Measurements from ENCODE around the gene KCNQ1OT1. TPM values are rescaled to one million over a fixed set of nuclear protein-coding genes. Genes with fewer than 3 reads are reported as not detected.

Gene KCNQ1OT1
- total RNA-seq = 6.8 TPM

- Histone ChIP-seq H3K9me3 (ENCODE audit: control insufficient read depth in 3 of 3, low read length in 3 of 3) (no peaks in the 10 kb centered on the region), H3K36me3 (ENCODE audit: control insufficient read depth in 3 of 3, insufficient read depth in 3 of 3, low read length in 3 of 3) (no peaks in the 10 kb centered on the region), H3K4me1 (ENCODE audit: control insufficient read depth in 3 of 3, insufficient read depth in 3 of 3, low read length in 3 of 3) (peaks cover 34 to 48% (median 36%) of the 10 kb centered on the region in 3 donors), H3K9ac (ENCODE audit: low read depth in 1 of 3, low read length in 3 of 3) (peak within 1 kb of the TSS; percentile 81 to 89 (median 85)), H3K4me3 (ENCODE audit: low read length in 3 of 3) (peak within 1 kb of the TSS; percentile 81 to 86 (median 85)), H3K27ac (ENCODE audit: low read depth, low read length) (peak within 1 kb of the TSS; percentile 95), H3K27me3 (ENCODE audit: control insufficient read depth in 3 of 3, insufficient read depth in 3 of 3, low read length in 3 of 3) (no peaks in the 10 kb centered on the region)
These were observed at the start of gene KCNQ1OT1 for GRCh38 chr11:2699531-2700414. KCNQ1OT1 (minus strand) TSS chr11:2699994.

- H3K9ac ChIP-seq (ENCODE audit: low read depth in 1 of 3, low read length in 3 of 3) = no peak overlapping the region
These were observed 49.2 kb upstream of the KCNQ1OT1 start for GRCh38 chr11:2748814-2749554.

GRCh38 chr11:2748061-2748813, 48.4 kb upstream of the KCNQ1OT1 start:
- no peaks in the 10 kb centered on the region for H3K9me3 ChIP-seq (ENCODE audit: control insufficient read depth in 3 of 3, low read length in 3 of 3)
- no peak overlapping the region for H3K27ac ChIP-seq (ENCODE audit: low read depth, low read length)
- H3K36me3 ChIP-seq (ENCODE audit: control insufficient read depth in 3 of 3, insufficient read depth in 3 of 3, low read length in 3 of 3) = no peaks in the 10 kb centered on the region
- H3K9ac ChIP-seq (ENCODE audit: low read depth in 1 of 3, low read length in 3 of 3) = no peak overlapping the region
- H3K4me3 ChIP-seq (ENCODE audit: low read length in 3 of 3) = no peak overlapping the region
- H3K27me3 ChIP-seq (ENCODE audit: control insufficient read depth in 3 of 3, insufficient read depth in 3 of 3, low read length in 3 of 3) = peaks cover 3 to 9% (median 4%) of the 10 kb centered on the region in 3 donors
- H3K4me1 ChIP-seq (ENCODE audit: control insufficient read depth in 3 of 3, insufficient read depth in 3 of 3, low read length in 3 of 3) = peaks cover 0 to 3% (median 0%) of the 10 kb centered on the region in 3 donors

More at GRCh38 chr11:2748814-2749554, 49.2 kb upstream of the KCNQ1OT1 start:
- H3K27me3 ChIP-seq (ENCODE audit: control insufficient read depth in 3 of 3, insufficient read depth in 3 of 3, low read length in 3 of 3) = peaks cover 3 to 12% (median 4%) of the 10 kb centered on the region in 3 donors
- H3K4me3 ChIP-seq (ENCODE audit: low read length in 3 of 3) = no peak overlapping the region
- H3K4me1 ChIP-seq (ENCODE audit: control insufficient read depth in 3 of 3, insufficient read depth in 3 of 3, low read length in 3 of 3) = peaks cover 0 to 3% (median 0%) of the 10 kb centered on the region in 3 donors
- H3K36me3 ChIP-seq (ENCODE audit: control insufficient read depth in 3 of 3, insufficient read depth in 3 of 3, low read length in 3 of 3) = no peaks in the 10 kb centered on the region
- H3K27ac ChIP-seq (ENCODE audit: low read depth, low read length) = no peak overlapping the region
- H3K9me3 ChIP-seq (ENCODE audit: control insufficient read depth in 3 of 3, low read length in 3 of 3) = peaks cover 0 to 1% (median 0%) of the 10 kb centered on the region in 3 donors

- H3K4me3 ChIP-seq (ENCODE audit: low read length in 3 of 3) = no peak overlapping the region
- H3K9me3 ChIP-seq (ENCODE audit: control insufficient read depth in 3 of 3, low read length in 3 of 3) = no peaks in the 10 kb centered on the region
- H3K36me3 ChIP-seq (ENCODE audit: control insufficient read depth in 3 of 3, insufficient read depth in 3 of 3, low read length in 3 of 3) = no peaks in the 10 kb centered on the region
- peaks cover 0 to 3% (median 0%) of the 10 kb centered on the region in 3 donors for H3K4me1 ChIP-seq (ENCODE audit: control insufficient read depth in 3 of 3, insufficient read depth in 3 of 3, low read length in 3 of 3)
- H3K27me3 ChIP-seq (ENCODE audit: control insufficient read depth in 3 of 3, insufficient read depth in 3 of 3, low read length in 3 of 3) = peaks cover 0 to 8% (median 3%) of the 10 kb centered on the region in 3 donors
- no peak overlapping the region for H3K9ac ChIP-seq (ENCODE audit: low read depth in 1 of 3, low read length in 3 of 3)
- no peak overlapping the region for H3K27ac ChIP-seq (ENCODE audit: low read depth, low read length)
These were observed 47.6 kb upstream of the KCNQ1OT1 start for GRCh38 chr11:2747248-2748027.

- Histone ChIP-seq H3K36me3 (ENCODE audit: control insufficient read depth in 3 of 3, insufficient read depth in 3 of 3, low read length in 3 of 3) (no peaks in the 10 kb centered on the region), H3K4me1 (ENCODE audit: control insufficient read depth in 3 of 3, insufficient read depth in 3 of 3, low read length in 3 of 3) (peaks cover 0 to 4% (median 3%) of the 10 kb centered on the region in 3 donors), H3K27me3 (ENCODE audit: control insufficient read depth in 3 of 3, insufficient read depth in 3 of 3, low read length in 3 of 3) (peaks cover 0 to 4% (median 3%) of the 10 kb centered on the region in 3 donors), H3K9me3 (ENCODE audit: control insufficient read depth in 3 of 3, low read length in 3 of 3) (no peaks in the 10 kb centered on the region), H3K4me3 (ENCODE audit: low read length in 3 of 3) (no peak overlapping the region), H3K9ac (ENCODE audit: low read depth in 1 of 3, low read length in 3 of 3) (no peak overlapping the region), H3K27ac (ENCODE audit: low read depth, low read length) (no peak overlapping the region)
These were observed 46.8 kb upstream of the KCNQ1OT1 start for GRCh38 chr11:2746401-2747247.

- Histone ChIP-seq H3K4me1 (ENCODE audit: control insufficient read depth in 3 of 3, insufficient read depth in 3 of 3, low read length in 3 of 3) (peaks cover 4 to 8% (median 6%) of the 10 kb centered on the region in 3 donors), H3K36me3 (ENCODE audit: control insufficient read depth in 3 of 3, insufficient read depth in 3 of 3, low read length in 3 of 3) (no peaks in the 10 kb centered on the region), H3K27me3 (ENCODE audit: control insufficient read depth in 3 of 3, insufficient read depth in 3 of 3, low read length in 3 of 3) (no peaks in the 10 kb centered on the region), H3K9ac (ENCODE audit: low read depth in 1 of 3, low read length in 3 of 3) (no peak overlapping the region), H3K4me3 (ENCODE audit: low read length in 3 of 3) (no peak overlapping the region), H3K27ac (ENCODE audit: low read depth, low read length) (no peak overlapping the region), H3K9me3 (ENCODE audit: control insufficient read depth in 3 of 3, low read length in 3 of 3) (no peaks in the 10 kb centered on the region)
These were observed 45.7 kb upstream of the KCNQ1OT1 start for GRCh38 chr11:2745511-2745910.

GRCh38 chr11:2744166-2744565, 44.4 kb upstream of the KCNQ1OT1 start:
- Histone ChIP-seq H3K9me3 (ENCODE audit: control insufficient read depth in 3 of 3, low read length in 3 of 3) (no peaks in the 10 kb centered on the region), H3K36me3 (ENCODE audit: control insufficient read depth in 3 of 3, insufficient read depth in 3 of 3, low read length in 3 of 3) (no peaks in the 10 kb centered on the region), H3K4me3 (ENCODE audit: low read length in 3 of 3) (no peak overlapping the region), H3K27ac (ENCODE audit: low read depth, low read length) (no peak overlapping the region), H3K9ac (ENCODE audit: low read depth in 1 of 3, low read length in 3 of 3) (peak overlapping the region in 1 of 3 donors; percentile 16), H3K4me1 (ENCODE audit: control insufficient read depth in 3 of 3, insufficient read depth in 3 of 3, low read length in 3 of 3) (peaks cover 4 to 8% (median 6%) of the 10 kb centered on the region in 3 donors), H3K27me3 (ENCODE audit: control insufficient read depth in 3 of 3, insufficient read depth in 3 of 3, low read length in 3 of 3) (no peaks in the 10 kb centered on the region)

GRCh38 chr11:2743427-2744110, 43.8 kb upstream of the KCNQ1OT1 start:
- no peaks in the 10 kb centered on the region for H3K36me3 ChIP-seq (ENCODE audit: control insufficient read depth in 3 of 3, insufficient read depth in 3 of 3, low read length in 3 of 3)
- H3K9ac ChIP-seq (ENCODE audit: low read depth in 1 of 3, low read length in 3 of 3) = no peak overlapping the region
- no peaks in the 10 kb centered on the region for H3K9me3 ChIP-seq (ENCODE audit: control insufficient read depth in 3 of 3, low read length in 3 of 3)
- H3K4me3 ChIP-seq (ENCODE audit: low read length in 3 of 3) = no peak overlapping the region
- H3K27ac ChIP-seq (ENCODE audit: low read depth, low read length) = no peak overlapping the region
- no peaks in the 10 kb centered on the region for H3K27me3 ChIP-seq (ENCODE audit: control insufficient read depth in 3 of 3, insufficient read depth in 3 of 3, low read length in 3 of 3)
- peaks cover 4 to 8% (median 6%) of the 10 kb centered on the region in 3 donors for H3K4me1 ChIP-seq (ENCODE audit: control insufficient read depth in 3 of 3, insufficient read depth in 3 of 3, low read length in 3 of 3)

Measured in skeletal muscle tissue (tissue), 4 donors.